PC-3 (cell line): Measurements from ENCODE around the gene SIPA1L3. TPM values are rescaled to one million over a fixed set of nuclear protein-coding genes. Genes with fewer than 3 reads are reported as not detected.

Source experiments
- ATAC-seq: fragments of 200-7000 bp; cut with Tn5 transposase; 2 replicates; pipeline ENCODE4 v1.9.1; 2020; ENCODE audit warnings: mild to moderate bottlenecking, moderate library complexity
- BruUV-seq: library from RNA; stranded (reverse); fragments of 400-500 nt; replicated peaks from 2 replicates; lab custom pipeline; 2021; lab: Mats Ljungman, UMichigan
- CTCF ChIA-PET: fragments of 300-600 bp; sonication (Branson Sonifier 250); formaldehyde crosslinking; loops from one replicate; lab custom pipeline; 2022; ENCODE audit warnings: antibody characterized with exemption; lab: Charles Lee
- POLR2A ChIA-PET: fragments of 300-600 bp; sonication (Branson Sonifier 250); formaldehyde crosslinking; loops from one replicate; lab custom pipeline; 2022; ENCODE audit warnings: antibody characterized with exemption; ENCODE audit not compliant: unreplicated experiment; lab: Charles Lee
- DNase-seq: peaks from one replicate; pipeline ENCODE4 v3.0.0-alpha.2; 2015
- H2AFZ ChIP-seq: fragments of 300-600 bp; sonication (generic); 2 replicates; pipeline ENCODE4 v1.6.0; 2016; ENCODE audit warnings: antibody characterized with exemption, low read length
- H3F3A ChIP-seq: fragments of 300-600 bp; sonication (generic); one replicate; pipeline ENCODE4 v1.6.0; 2017; ENCODE audit warnings: antibody characterized with exemption, low read length, control low read depth, mild to moderate bottlenecking; ENCODE audit not compliant: unreplicated experiment
- H3K27ac ChIP-seq: fragments of 300-600 bp; sonication (generic); 2 replicates; pipeline ENCODE4 v1.5.1; 2016; ENCODE audit warnings: mild to moderate bottlenecking, low read length
- H3K27me3 ChIP-seq: fragments of 300-600 bp; sonication (generic); 2 replicates; pipeline ENCODE4 v1.6.1; 2016; ENCODE audit warnings: low read length, mixed read lengths
- H3K36me3 ChIP-seq: fragments of 300-600 bp; sonication (generic); 2 replicates; pipeline ENCODE4 v1.6.1; 2016; ENCODE audit warnings: low read depth, mixed run types, low read length, mixed read lengths
- H3K4me1 ChIP-seq: fragments of 300-600 bp; sonication (generic); 2 replicates; pipeline ENCODE4 v1.5.1; 2016; ENCODE audit warnings: low read length; ENCODE audit not compliant: insufficient read depth
- H3K4me2 ChIP-seq: fragments of 300-600 bp; sonication (generic); 2 replicates; pipeline ENCODE4 v1.6.0; 2016; ENCODE audit warnings: low read length
- H3K4me3 ChIP-seq: fragments of 300-600 bp; sonication (generic); 2 replicates; pipeline ENCODE4 v1.5.1; 2016; ENCODE audit warnings: mild to moderate bottlenecking, low read length, mixed read lengths
- H3K79me2 ChIP-seq: fragments of 300-600 bp; sonication (generic); 2 replicates; pipeline ENCODE4 v1.6.1; 2017; ENCODE audit warnings: low read length, mixed read lengths
- H3K9ac ChIP-seq: fragments of 300-600 bp; sonication (generic); 2 replicates; pipeline ENCODE4 v1.6.0; 2016; ENCODE audit warnings: mild to moderate bottlenecking, low read length
- H3K9me2 ChIP-seq: fragments of 300-600 bp; sonication (generic); replicated peaks from 2 replicates; pipeline ENCODE4 v1.6.1; 2016; ENCODE audit warnings: mixed run types, low read length, mixed read lengths
- H3K9me3 ChIP-seq: fragments of 300-600 bp; sonication (generic); 2 replicates; pipeline ENCODE4 v1.6.1; 2016; ENCODE audit warnings: low read length, mixed read lengths
- H4K20me1 ChIP-seq: fragments of 300-600 bp; sonication (generic); 2 replicates; pipeline ENCODE4 v1.6.1; 2016; ENCODE audit warnings: low read length, mixed read lengths
- EZH2 ChIP-seq: fragments of 300-600 bp; sonication (generic); IDR thresholded peaks from one replicate; pipeline ENCODE4 v1.6.1; 2017; ENCODE audit warnings: antibody characterized with exemption, mild to moderate bottlenecking, low read length; ENCODE audit not compliant: unreplicated experiment
- EZH2phosphoT487 ChIP-seq: fragments of 300-600 bp; sonication (generic); IDR thresholded peaks from 2 replicates; pipeline ENCODE4 v1.6.1; 2018; ENCODE audit warnings: mild to moderate bottlenecking, antibody characterized with exemption, low read length, borderline replicate concordance
- intact Hi-C: fragments of 100-400 bp; cut with micrococcal nuclease; formaldehyde crosslinking; loops from 2 replicates; pipeline ENCODE4 v1.9.0; 2023
- total RNA-seq: library from RNA; depleted of rRNA; stranded (reverse); fragments of >200 nt; gene quantifications from 2 replicates; pipeline ENCODE4 v1.2.3, GENCODE V29; 2014
- TF ChIP-seq, protein P1 (sequence below): fragments of 300-600 bp; sonication (generic); conservative IDR thresholded peaks from 2 replicates; pipeline ENCODE4 v1.5.1; 2017; ENCODE audit warnings: antibody characterized with exemption, low read depth, mild to moderate bottlenecking, low read length

Gene SIPA1L3
- total RNA-seq, 1 experiment from 2014 or later, result 38.7 TPM

DNA sequence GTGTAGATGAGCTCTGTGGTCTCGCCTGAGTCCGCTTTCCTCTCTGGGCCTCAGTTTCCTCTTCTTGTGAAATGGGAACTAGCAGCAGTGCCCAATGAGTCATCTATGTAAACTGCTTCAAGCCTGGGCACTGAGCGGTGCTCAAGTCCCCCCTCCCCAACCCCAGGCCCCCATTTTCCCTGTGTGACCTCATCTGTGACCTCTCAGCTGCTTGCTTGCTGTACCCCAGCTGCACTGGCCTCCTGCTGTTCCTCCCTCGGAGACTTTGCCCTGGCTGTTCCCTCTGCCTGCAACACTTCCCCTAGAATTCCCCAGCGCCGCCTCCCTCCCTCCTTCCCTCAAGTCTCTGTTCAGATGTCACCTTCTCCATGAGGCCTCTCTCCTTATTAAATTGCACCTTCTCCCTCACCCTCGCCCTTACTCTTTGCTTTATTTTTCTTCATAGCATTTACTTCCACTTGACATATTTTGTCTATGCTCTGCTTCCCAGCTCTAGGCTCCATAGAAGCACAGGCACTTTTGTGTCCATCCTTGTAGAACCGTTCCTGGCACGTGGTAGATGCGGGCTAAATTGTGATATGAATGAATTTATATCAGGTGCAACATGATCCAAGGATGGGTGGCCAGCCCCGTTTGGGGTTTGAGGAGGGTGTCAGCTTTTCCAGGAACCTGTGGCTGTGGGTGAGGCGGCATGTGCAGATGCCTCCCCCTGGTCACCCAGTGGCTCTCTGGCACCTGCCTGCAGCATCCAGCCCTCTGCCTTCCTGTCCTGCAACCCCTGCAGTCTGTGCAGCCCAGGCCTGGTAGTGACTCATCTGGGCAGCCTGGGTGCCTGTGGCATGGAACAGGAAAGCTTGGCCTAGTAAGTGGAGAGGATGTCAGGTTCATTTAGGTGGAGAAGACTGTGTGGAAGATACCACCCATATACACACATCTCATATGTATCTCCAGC is 26.3 kb downstream of the SIPA1L3 start:
- no peaks in the 10 kb centered on the region for H4K20me1 ChIP-seq
- peaks cover 38% of the 10 kb centered on the region for H3K4me1 ChIP-seq
- peaks cover 88% of the 10 kb centered on the region for H3K79me2 ChIP-seq
- intact Hi-C loops, result loop anchor here (1.0 to 2.0 kb wide), 2 partner anchors 26 to 66 kb away; partner anchors contain the start of genes SIPA1L3 and WDR87
- peak; percentile 81 for ATAC-seq
- peak overlapping the region; percentile 64 for H3K4me3 ChIP-seq
- peak overlapping the region; percentile 63 for H3K9ac ChIP-seq
- no peaks in the 10 kb centered on the region for H3K9me3 ChIP-seq
- TF ChIP-seq, protein P1, sequence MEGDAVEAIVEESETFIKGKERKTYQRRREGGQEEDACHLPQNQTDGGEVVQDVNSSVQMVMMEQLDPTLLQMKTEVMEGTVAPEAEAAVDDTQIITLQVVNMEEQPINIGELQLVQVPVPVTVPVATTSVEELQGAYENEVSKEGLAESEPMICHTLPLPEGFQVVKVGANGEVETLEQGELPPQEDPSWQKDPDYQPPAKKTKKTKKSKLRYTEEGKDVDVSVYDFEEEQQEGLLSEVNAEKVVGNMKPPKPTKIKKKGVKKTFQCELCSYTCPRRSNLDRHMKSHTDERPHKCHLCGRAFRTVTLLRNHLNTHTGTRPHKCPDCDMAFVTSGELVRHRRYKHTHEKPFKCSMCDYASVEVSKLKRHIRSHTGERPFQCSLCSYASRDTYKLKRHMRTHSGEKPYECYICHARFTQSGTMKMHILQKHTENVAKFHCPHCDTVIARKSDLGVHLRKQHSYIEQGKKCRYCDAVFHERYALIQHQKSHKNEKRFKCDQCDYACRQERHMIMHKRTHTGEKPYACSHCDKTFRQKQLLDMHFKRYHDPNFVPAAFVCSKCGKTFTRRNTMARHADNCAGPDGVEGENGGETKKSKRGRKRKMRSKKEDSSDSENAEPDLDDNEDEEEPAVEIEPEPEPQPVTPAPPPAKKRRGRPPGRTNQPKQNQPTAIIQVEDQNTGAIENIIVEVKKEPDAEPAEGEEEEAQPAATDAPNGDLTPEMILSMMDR, result no peak
- no peak for TF ChIP-seq EZH2
- TF ChIP-seq EZH2phosphoT487, result no peak
- H3K27ac ChIP-seq, result peak overlapping the region; percentile 87
- H3K36me3 ChIP-seq, result peaks cover 34% of the 10 kb centered on the region
- DNase-seq, result peak; percentile 77
- H3F3A ChIP-seq, result peaks cover 4% of the 10 kb centered on the region
- ChIA-PET CTCF (interaction anchor here (0.6 to 1.2 kb wide), 2 partner anchors 31 to 66 kb away, joined by 3 read pairs; no protein-coding TSS in a partner anchor), POLR2A (interaction anchor here (0.6 to 0.8 kb wide), 2 partner anchors 58 to 1801 kb away, joined by 6 to 8 read pairs; no protein-coding TSS in a partner anchor)
- H3K27me3 ChIP-seq, result no peaks in the 10 kb centered on the region
- peak overlapping the region; percentile 88 for H3K4me2 ChIP-seq
- no TSS peak for BruUV-seq
- peak overlapping the region; percentile 60; the same call in 1 of the 2 replicates for H2AFZ ChIP-seq
- no peaks in the 10 kb centered on the region for H3K9me2 ChIP-seq

DNA sequence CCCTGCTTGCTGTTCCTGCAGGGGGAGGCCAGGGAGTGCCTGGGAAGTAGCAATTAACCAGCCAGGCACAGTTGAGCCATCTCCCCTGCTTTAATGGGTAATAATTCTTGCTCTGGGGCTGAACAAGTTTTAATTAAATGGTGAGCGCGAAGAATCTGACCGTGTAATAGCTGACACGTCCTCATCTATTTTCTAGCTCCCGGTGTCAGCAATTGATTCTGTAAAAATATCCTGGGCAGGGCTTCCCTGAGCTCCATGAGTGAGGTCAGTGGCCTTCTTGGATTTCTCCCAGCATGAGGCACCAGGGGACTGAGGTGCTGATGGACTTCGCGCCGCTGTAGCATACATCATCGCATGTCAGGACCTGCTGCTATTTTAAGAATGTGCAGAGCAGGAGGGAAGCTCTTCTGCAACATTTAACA is 26.9 kb downstream of the SIPA1L3 start:
- peaks cover 88% of the 10 kb centered on the region for H3K79me2 ChIP-seq
- 0 out of 2 replicates have a peak overlapping the region, but pooled peaks have one; percentile 14 for H3K9ac ChIP-seq
- H3K4me1 ChIP-seq, result peaks cover 38% of the 10 kb centered on the region
- TF ChIP-seq, protein P1, result no peak
- TF ChIP-seq EZH2phosphoT487 (no peak), EZH2 (no peak)
- DNase-seq (no peak), ATAC-seq (no peak)
- BruUV-seq, result no TSS peak
- intact Hi-C loops, result loop anchor here (2.0 kb wide), 1 partner anchor 27 kb away; the partner anchor contains the start of genes SIPA1L3 and WDR87
- peaks cover 34% of the 10 kb centered on the region for H3K36me3 ChIP-seq
- no peaks in the 10 kb centered on the region for H3K9me2 ChIP-seq
- peak overlapping the region; percentile 64; the same call in 1 of the 2 replicates for H3K4me3 ChIP-seq
- peak overlapping the region; percentile 87 for H3K27ac ChIP-seq
- ChIA-PET CTCF (no interaction called here), POLR2A (no interaction called here)
- H3K4me2 ChIP-seq, result peak overlapping the region; percentile 88
- H3K9me3 ChIP-seq, result no peaks in the 10 kb centered on the region
- H2AFZ ChIP-seq, result no peak overlapping the region
- no peaks in the 10 kb centered on the region for H4K20me1 ChIP-seq
- peaks cover 4% of the 10 kb centered on the region for H3F3A ChIP-seq
- H3K27me3 ChIP-seq, result no peaks in the 10 kb centered on the region
